Adrenal gland (tissue), 12 donors: ENCODE measurements around the gene LAMTOR5. TPM values are rescaled to one million over a fixed set of nuclear protein-coding genes. Genes with fewer than 3 reads are reported as not detected.

Source experiments
- DNase-seq, 7 donors: peaks; one replicate each; pipeline ENCODE4 v3.0.0-alpha.2; 2019 to 2020
- H3K27ac ChIP-seq, 5 donors: fragments of 200-600 bp; sonication (generic) in 4 of 5; 1 replicate in 3 of 5; 2 replicates in 2 of 5; pipeline versions ENCODE4 v1.5.1 to v1.8.0; 2016 to 2020; ENCODE audit warnings: mild to moderate bottlenecking in 1 of 5
- H3K27me3 ChIP-seq: fragments of 200-600 bp; 2 replicates; pipeline ENCODE4 v1.8.0; 2021
- H3K36me3 ChIP-seq, 2 donors: fragments of 200-600 bp; replicated peaks in 1 of 2; 1 replicate in 1 of 2; 2 replicates in 1 of 2; pipeline versions ENCODE4 v1.5.1 to v1.8.0; 2018 to 2022
- H3K4me1 ChIP-seq, 2 donors: fragments of 200-600 bp; replicated peaks in 1 of 2; 1 replicate in 1 of 2; 2 replicates in 1 of 2; pipeline versions ENCODE4 v1.5.1 to v1.8.0; 2018 to 2021
- H3K4me3 ChIP-seq, 4 donors: fragments of 200-600 bp; sonication (generic) in 3 of 4; one replicate each; pipeline ENCODE4 v1.5.1; 2016 to 2018
- H3K9me3 ChIP-seq, 3 donors: fragments of 200-600 bp; sonication (generic) in 1 of 3; replicated peaks in 1 of 3; 1 replicate in 2 of 3; 2 replicates in 1 of 3; pipeline versions ENCODE4 v1.5.1 to v1.8.0; 2016 to 2021
- POLR2A ChIP-seq, 2 donors: fragments of 450-650 bp; IDR thresholded peaks; one replicate each; pipeline ENCODE4 v1.6.1; 2017; ENCODE audit warnings: antibody characterized with exemption in 2 of 2, mild to moderate bottlenecking in 2 of 2, moderate library complexity in 1 of 2
- WGBS, 4 donors: extraction: QIAGEN DNeasy Blood & Tissue Kit in 2 of 4; methylation state at CpG; one replicate each; pipeline versions ENCODE4 v1.1.5 to v1.1.7; 2013 to 2017; 5-methylcytosine and 5-hydroxymethylcytosine counted together
- intact Hi-C, 2 donors: fragments of 100-400 bp; cut with DNase I; formaldehyde crosslinking; loops; one replicate each; pipeline versions ENCODE4 v1.14.1 to v1.15.0; 2022 to 2023
- polyA plus RNA-seq, 3 donors: library from polyadenylated mRNA; stranded (reverse); fragments of 200-250 nt in 2 of 3; fragments of 350-450 nt in 1 of 3; fragmentation: Illumina TruSeq in 1 of 3; extraction: RNeasy Lipid Tissue Mini Kit (QIAGEN cat#74804) in 1 of 3; gene quantifications; one replicate each; pipeline ENCODE4 v1.2.3, GENCODE V29; 2013 to 2014
- total RNA-seq, 9 donors: library from RNA; depleted of rRNA in 4 of 9; stranded (reverse); fragments of >200 nt in 4 of 9; fragments of 120-200 nt in 1 of 9; fragmentation: NEBNext Ultra II Directional in 1 of 9; extraction: Animal tissue kit (Norgen Biotek cat#: 25700) in 1 of 9; gene quantifications; one replicate each; pipeline versions ENCODE4 v1.1.0 to v1.2.4, GENCODE V29; 2013 to 2023
- TF ChIP-seq, protein P1 (sequence below), 6 experiments: fragments of 450-650 bp in 4 of 6; fragments of 200-600 bp in 2 of 6; sonication (generic) in 1 of 6; IDR thresholded peaks; 1 replicate in 5 of 6; 2 replicates in 1 of 6; pipeline versions ENCODE4 v1.5.1 to v1.8.0; 2016 to 2021; ENCODE audit warnings: antibody characterized with exemption in 6 of 6, mild to moderate bottlenecking in 2 of 6, moderate library complexity in 1 of 6
- donor health status: healthy with polysubstance abuse.
- donor health status: Bipolar disorder and iron deficiency.
- donor health status: DM: yes; HTN: yes; CAD: no.
- donor health status: DM: no; HTN: no; CAD: no.
- donor health status: DM: no; HTN: no; CAD: no.
- donor health status: DM: yes; HTN: yes; CAD: no.

The LAMTOR5 gene
- total and polyA plus RNA-seq, 12 donors: 81.3 to 299 (median 141) TPM

DNA sequence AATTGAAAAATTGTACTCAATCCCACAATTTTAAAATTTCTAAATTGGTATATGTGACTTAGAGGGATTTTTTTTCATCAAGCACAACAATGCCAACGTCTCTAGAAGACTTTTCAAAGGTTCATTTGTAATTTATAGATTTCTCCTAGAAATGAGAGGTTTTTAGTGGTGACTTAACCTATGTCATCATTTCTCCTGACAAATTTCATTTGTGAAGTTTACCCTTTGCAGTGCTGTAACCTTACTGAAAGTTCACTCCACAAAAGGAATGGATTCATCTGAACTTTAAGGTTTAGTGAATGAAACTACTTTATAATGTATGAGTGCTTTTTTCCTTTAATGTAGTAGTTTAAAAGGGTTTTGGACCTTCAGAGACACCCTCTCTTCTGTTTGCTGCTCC is 52.2 kb downstream of the LAMTOR5 start:
- H3K36me3 ChIP-seq: peaks cover 0 to 10% of the 10 kb centered on the region in 2 donors
- no peaks in the 10 kb centered on the region for H3K27me3 ChIP-seq
- peaks cover 0 to 30% of the 10 kb centered on the region in 2 donors for H3K4me1 ChIP-seq
- H3K4me3 ChIP-seq: no peak overlapping the region
- intact Hi-C loops: no loop called here
- H3K9me3 ChIP-seq: no peaks in the 10 kb centered on the region
- DNase-seq: no peak
- TF ChIP-seq, protein P1, sequence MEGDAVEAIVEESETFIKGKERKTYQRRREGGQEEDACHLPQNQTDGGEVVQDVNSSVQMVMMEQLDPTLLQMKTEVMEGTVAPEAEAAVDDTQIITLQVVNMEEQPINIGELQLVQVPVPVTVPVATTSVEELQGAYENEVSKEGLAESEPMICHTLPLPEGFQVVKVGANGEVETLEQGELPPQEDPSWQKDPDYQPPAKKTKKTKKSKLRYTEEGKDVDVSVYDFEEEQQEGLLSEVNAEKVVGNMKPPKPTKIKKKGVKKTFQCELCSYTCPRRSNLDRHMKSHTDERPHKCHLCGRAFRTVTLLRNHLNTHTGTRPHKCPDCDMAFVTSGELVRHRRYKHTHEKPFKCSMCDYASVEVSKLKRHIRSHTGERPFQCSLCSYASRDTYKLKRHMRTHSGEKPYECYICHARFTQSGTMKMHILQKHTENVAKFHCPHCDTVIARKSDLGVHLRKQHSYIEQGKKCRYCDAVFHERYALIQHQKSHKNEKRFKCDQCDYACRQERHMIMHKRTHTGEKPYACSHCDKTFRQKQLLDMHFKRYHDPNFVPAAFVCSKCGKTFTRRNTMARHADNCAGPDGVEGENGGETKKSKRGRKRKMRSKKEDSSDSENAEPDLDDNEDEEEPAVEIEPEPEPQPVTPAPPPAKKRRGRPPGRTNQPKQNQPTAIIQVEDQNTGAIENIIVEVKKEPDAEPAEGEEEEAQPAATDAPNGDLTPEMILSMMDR (IDR thresholded peaks at IDR 0.05): no peak
- TF ChIP-seq POLR2A (IDR thresholded peaks at IDR 0.05): no peak
- 34 to 47% (median 40%) methylated on average over 1 of the region's 1 CpG for WGBS, 4 donors
- no peak overlapping the region for H3K27ac ChIP-seq

Other genes with a start within 250 kb of the LAMTOR5 start
- gene KCNC4, start 197.4 kb downstream of the LAMTOR5 start, total RNA-seq: 10 to 100 TPM in 4 of 9 donors, 1 to 10 TPM in 5; 1.1 to 14.4 (median 9.7) TPM
- 10 to 100 TPM in 1 of 3 donors, 1 to 10 TPM in 2; 4.2 to 10.5 (median 5.8) TPM for gene KCNC4, start 197.4 kb downstream of the LAMTOR5 start, polyA plus RNA-seq
- 10 to 100 TPM; 18.2 to 35.1 (median 23.3) TPM for gene RBM15, start 68.3 kb downstream of the LAMTOR5 start, total RNA-seq
- gene RBM15, start 68.3 kb downstream of the LAMTOR5 start, polyA plus RNA-seq: 1 to 10 TPM; 2.3 to 9.9 (median 4.4) TPM
- 10 to 100 TPM in 3 of 9 donors, 1 to 10 TPM in 6; 1.1 to 15.7 (median 4.8) TPM for gene SLC16A4, start 16.7 kb downstream of the LAMTOR5 start, total RNA-seq
- 1 to 10 TPM; 2.8 to 4.7 (median 3.2) TPM for gene SLC16A4, start 16.7 kb downstream of the LAMTOR5 start, polyA plus RNA-seq
- gene PROK1, start 43.5 kb upstream of the LAMTOR5 start, total RNA-seq: 10 to 100 TPM in 1 of 9 donors, 1 to 10 TPM in 6, under 1 TPM in 1, not detected in 1; 0.76 to 12.9 (median 6.4) TPM
- gene PROK1, start 43.5 kb upstream of the LAMTOR5 start, polyA plus RNA-seq: 1 to 10 TPM; 4.0 to 6.2 (median 4.8) TPM
- gene KCNA10, start 111.5 kb upstream of the LAMTOR5 start, total RNA-seq: not detected
- gene KCNA10, start 111.5 kb upstream of the LAMTOR5 start, polyA plus RNA-seq: not detected
- 10 to 100 TPM in 1 of 9 donors, 1 to 10 TPM in 2, under 1 TPM in 5, not detected in 1; 0.06 to 16.9 (median 0.45) TPM for gene KCNA2, start 198.7 kb upstream of the LAMTOR5 start, total RNA-seq
- gene KCNA2, start 198.7 kb upstream of the LAMTOR5 start, polyA plus RNA-seq: under 1 TPM; 0.08 to 0.38 (median 0.10) TPM